Measurements from ENCODE around the gene PDGFD. TPM values are rescaled to one million over a fixed set of nuclear protein-coding genes. Genes with fewer than 3 reads are reported as not detected.

PDGFD gene
- total and polyA plus RNA-seq, 2 donors (not counting 3 experiments of a cell fraction or from before 2014, with no cell fraction given), result 6.3 to 13.1 TPM

- Histone ChIP-seq H3K9me1 (replicated peaks; ENCODE audit: control insufficient read depth, extremely low read depth, insufficient read depth, low read length) (no peaks in the 10 kb centered on the region), H3K9ac (replicated peaks; ENCODE audit: extremely low read depth, insufficient read depth, low read length) (no peak overlapping the region), H3K9me3 (replicated peaks; ENCODE audit: control insufficient read depth, insufficient read depth, low read length) (no peaks in the 10 kb centered on the region), H2AFZ (ENCODE audit: low read depth, low read length) (no peak overlapping the region), H3K79me2 (ENCODE audit: control insufficient read depth, insufficient read depth, low read length) (no peaks in the 10 kb centered on the region), H4K20me1 (replicated peaks; ENCODE audit: control insufficient read depth, extremely low read depth, insufficient read depth, low read length) (no peaks in the 10 kb centered on the region), H3K27me3 (ENCODE audit: control insufficient read depth in 2 of 2, insufficient read depth in 2 of 2, low read length in 2 of 2) (no peaks in the 10 kb centered on the region), H3K4me1 (ENCODE audit: control insufficient read depth, extremely low read depth, insufficient read depth, low read length) (no peaks in the 10 kb centered on the region), H3K27ac (ENCODE audit: insufficient read depth, low read depth, low read length) (no peak overlapping the region), H3K36me3 (ENCODE audit: control insufficient read depth in 2 of 2, extremely low read depth in 1 of 2, insufficient read depth in 2 of 2, low read length in 2 of 2) (no peaks in the 10 kb centered on the region), H3K4me3 (replicated peaks in 1 of 3; ENCODE audit: insufficient read depth in 1 of 3, low read depth in 1 of 3, low read length in 3 of 3) (no peak overlapping the region), H3K4me2 (ENCODE audit: insufficient read depth, low read length) (no peak overlapping the region)
- ChIA-PET POLR2A (no interaction called here), CTCF (interaction anchor here (1.6 kb wide), 1 partner anchor 12 kb away, joined by 6 read pairs; no protein-coding TSS in a partner anchor)
- DNase-seq (ENCODE audit: low read depth, low spot score), result no peak
- dilution Hi-C loops (cut with MboI; ENCODE audit: extremely low pct_ligation_motif_present, low sequenced_read_pairs) (no loop called here), intact Hi-C loops (cut with micrococcal nuclease) (no loop called here)
- TF ChIP-seq POLR2AphosphoS5 (IDR thresholded peaks at IDR 0.05; ENCODE audit: insufficient read depth, low read depth, low read length) (no peak), FOS (IDR thresholded peaks at IDR 0.05; ENCODE audit: borderline replicate concordance, insufficient read depth, low read length) (no peak), JUN (IDR thresholded peaks at IDR 0.05; ENCODE audit: borderline replicate concordance, insufficient read depth, insufficient read length, low read depth) (no peak), MYC (IDR thresholded peaks at IDR 0.05; ENCODE audit: low read depth, low read length) (no peak), GATA2 (IDR thresholded peaks at IDR 0.05; ENCODE audit: insufficient read depth, insufficient read length, low read depth, low read length) (no peak), POLR2A (IDR thresholded peaks at IDR 0.05; ENCODE audit: low read depth, low read length) (no peak), EZH2 (IDR thresholded peaks at IDR 0.05; ENCODE audit: borderline replicate concordance, low read depth, low read length, severe bottlenecking) (no peak), MAX (IDR thresholded peaks at IDR 0.05; ENCODE audit: insufficient read depth, insufficient read length) (no peak)
- BruUV-seq (replicated peaks), result no TSS peak
- FAIRE-seq, result no peak
Observed at GRCh38 chr11:104093426-104094280, 70.3 kb downstream of the PDGFD start.

Data from endothelial cell of umbilical vein (primary cell).